HEK293 (cell line): ENCODE results near the gene THOC1.

ENCODE experiments used
- YY1 ChIP-seq: fragments of 450-650 bp; formaldehyde crosslinking; IDR thresholded peaks from 2 replicates; pipeline ENCODE4 v1.5.1; 2018; ENCODE audit warnings: missing biosample characterization, missing genetic modification characterization
- ZBTB20 ChIP-seq: fragments of 450-650 bp; formaldehyde crosslinking; IDR thresholded peaks from 2 replicates; pipeline ENCODE4 v1.5.1; 2016; ENCODE audit warnings: missing biosample characterization, missing genetic modification characterization
- ZBTB21 ChIP-seq: fragments of 450-650 bp; formaldehyde crosslinking; IDR thresholded peaks from 2 replicates; pipeline ENCODE4 v1.5.1; 2017; ENCODE audit warnings: missing biosample characterization, missing genetic modification characterization
- ZEB2 ChIP-seq: fragments of 450-650 bp; formaldehyde crosslinking; IDR thresholded peaks from 2 replicates; pipeline ENCODE4 v1.5.1; 2016; ENCODE audit warnings: missing biosample characterization, missing genetic modification characterization
- ZFP41 ChIP-seq: fragments of 450-650 bp; formaldehyde crosslinking; IDR thresholded peaks from 2 replicates; pipeline ENCODE4 v1.5.1; 2016; ENCODE audit warnings: missing biosample characterization, missing genetic modification characterization, borderline replicate concordance
- ZNF214 ChIP-seq: fragments of 450-650 bp; formaldehyde crosslinking; IDR thresholded peaks from 2 replicates; pipeline ENCODE4 v1.5.1; 2017; ENCODE audit warnings: missing biosample characterization, mild to moderate bottlenecking, missing genetic modification characterization, borderline replicate concordance
- ZNF239 ChIP-seq: fragments of 450-650 bp; formaldehyde crosslinking; IDR thresholded peaks from 2 replicates; pipeline ENCODE4 v1.5.1; 2016; ENCODE audit warnings: missing biosample characterization, missing genetic modification characterization
- ZNF324 ChIP-seq: fragments of 450-650 bp; formaldehyde crosslinking; IDR thresholded peaks from 2 replicates; pipeline ENCODE4 v1.5.1; 2016; ENCODE audit warnings: missing biosample characterization, missing genetic modification characterization
- ZNF37A ChIP-seq: fragments of 450-650 bp; IDR thresholded peaks from 2 replicates; pipeline ENCODE4 v1.5.1; 2018; ENCODE audit warnings: missing biosample characterization, missing genetic modification characterization
- ZNF544 ChIP-seq: fragments of 450-650 bp; formaldehyde crosslinking; IDR thresholded peaks from 2 replicates; pipeline ENCODE4 v1.5.0; 2017; ENCODE audit warnings: missing biosample characterization, missing genetic modification characterization
- ZNF560 ChIP-seq: fragments of 450-650 bp; formaldehyde crosslinking; IDR thresholded peaks from 2 replicates; pipeline ENCODE4 v1.5.1; 2017; ENCODE audit warnings: missing biosample characterization, missing genetic modification characterization, borderline replicate concordance
- ZNF600 ChIP-seq: fragments of 450-650 bp; formaldehyde crosslinking; IDR thresholded peaks from 2 replicates; pipeline ENCODE4 v1.5.1; 2016; ENCODE audit warnings: missing biosample characterization, missing genetic modification characterization
- ZNF670 ChIP-seq: fragments of 450-650 bp; formaldehyde crosslinking; IDR thresholded peaks from 2 replicates; pipeline ENCODE4 v1.5.1; 2016; ENCODE audit warnings: missing biosample characterization, missing genetic modification characterization, low read depth
- ZNF768 ChIP-seq: fragments of 450-650 bp; formaldehyde crosslinking; IDR thresholded peaks from 2 replicates; pipeline ENCODE4 v1.5.1; 2018; ENCODE audit warnings: missing biosample characterization, mild to moderate bottlenecking, missing genetic modification characterization
- ZNF792 ChIP-seq: fragments of 450-650 bp; formaldehyde crosslinking; IDR thresholded peaks from 2 replicates; pipeline ENCODE4 v1.5.1; 2016; ENCODE audit warnings: missing biosample characterization, missing genetic modification characterization
- ZNF837 ChIP-seq: fragments of 450-650 bp; formaldehyde crosslinking; IDR thresholded peaks from 2 replicates; pipeline ENCODE4 v1.5.1; 2016; ENCODE audit warnings: missing biosample characterization, missing genetic modification characterization
- ZSCAN30 ChIP-seq: fragments of 450-650 bp; IDR thresholded peaks from 2 replicates; pipeline ENCODE4 v1.5.1; 2018; ENCODE audit warnings: missing biosample characterization, mild to moderate bottlenecking, missing genetic modification characterization, moderate library complexity
- TF ChIP-seq, protein P1 (sequence below): fragments of 450-650 bp; formaldehyde crosslinking; IDR thresholded peaks from 2 replicates; pipeline ENCODE4 v1.5.1; 2017; ENCODE audit warnings: missing biosample characterization, missing genetic modification characterization
- TF ChIP-seq, protein P2 (sequence below): fragments of 450-650 bp; formaldehyde crosslinking; IDR thresholded peaks from 2 replicates; pipeline ENCODE4 v1.5.1; 2017; ENCODE audit warnings: missing biosample characterization, missing genetic modification characterization
- TF ChIP-seq, protein P3 (sequence below): fragments of 450-650 bp; formaldehyde crosslinking; IDR thresholded peaks from 2 replicates; pipeline ENCODE4 v1.5.1; 2016; ENCODE audit warnings: missing biosample characterization, missing genetic modification characterization
- TF ChIP-seq, protein P4 (sequence below): IDR thresholded peaks from 2 replicates; pipeline ENCODE4 v1.6.1; 2011; ENCODE audit warnings: mild to moderate bottlenecking, low read depth, low read length, borderline replicate concordance
- TF ChIP-seq, protein P5 (sequence below): fragments of 450-650 bp; formaldehyde crosslinking; IDR thresholded peaks from 2 replicates; pipeline ENCODE4 v1.5.1; 2016; ENCODE audit warnings: missing biosample characterization, missing genetic modification characterization
- TF ChIP-seq, protein P6 (sequence below): fragments of 450-650 bp; formaldehyde crosslinking; IDR thresholded peaks from 2 replicates; pipeline ENCODE4 v1.5.1; 2016; ENCODE audit warnings: missing biosample characterization, missing genetic modification characterization
- TF ChIP-seq, protein P7 (sequence below): fragments of 450-650 bp; formaldehyde crosslinking; conservative IDR thresholded peaks from 2 replicates; pipeline ENCODE4 v1.5.1; 2016; ENCODE audit warnings: low read depth, missing biosample characterization, missing genetic modification characterization

The THOC1 gene

DNA sequence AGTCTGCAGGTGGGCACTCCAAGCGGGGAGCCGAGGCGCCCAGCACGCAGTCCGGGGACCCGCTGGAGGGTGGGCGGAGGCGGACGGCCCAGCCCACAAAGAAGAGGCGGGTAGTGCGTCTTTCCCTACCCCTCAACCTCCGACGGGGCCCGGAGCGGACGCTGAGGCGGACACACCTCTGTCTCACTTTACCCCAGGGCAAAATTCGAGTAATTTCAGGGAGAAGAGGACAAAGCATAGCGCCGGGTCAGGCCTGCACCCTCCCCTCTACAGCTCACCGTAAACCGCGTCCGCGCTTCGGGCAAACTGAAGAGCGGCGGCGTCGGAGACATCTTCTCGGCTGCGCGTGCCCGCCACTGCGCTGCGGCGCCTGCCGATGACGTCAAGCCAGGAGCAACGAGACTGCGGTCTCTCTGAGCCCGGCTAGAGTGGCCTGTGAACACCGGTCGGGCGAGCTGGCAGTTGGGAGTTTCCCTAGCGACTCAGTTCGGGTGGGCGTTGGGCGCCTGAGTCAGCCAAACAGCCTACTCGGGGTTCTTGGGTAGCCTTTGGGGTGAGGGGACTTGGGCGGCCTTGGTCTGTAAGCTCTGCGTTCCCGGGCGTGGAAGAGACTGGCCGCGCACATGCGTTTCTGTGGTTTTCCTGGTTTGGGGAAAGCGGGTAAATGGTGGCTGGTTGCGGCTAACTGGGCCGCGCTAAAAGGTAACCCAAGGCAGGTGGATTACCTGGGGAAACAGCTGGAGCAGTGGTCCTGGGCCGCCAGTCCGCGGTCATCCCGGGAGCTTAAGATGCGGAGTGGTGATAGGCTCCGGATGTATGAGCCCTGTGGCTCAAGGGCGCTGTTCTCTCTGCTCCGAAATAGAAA is at the start of gene THOC1 (continued):
- TF ChIP-seq, protein P1, sequence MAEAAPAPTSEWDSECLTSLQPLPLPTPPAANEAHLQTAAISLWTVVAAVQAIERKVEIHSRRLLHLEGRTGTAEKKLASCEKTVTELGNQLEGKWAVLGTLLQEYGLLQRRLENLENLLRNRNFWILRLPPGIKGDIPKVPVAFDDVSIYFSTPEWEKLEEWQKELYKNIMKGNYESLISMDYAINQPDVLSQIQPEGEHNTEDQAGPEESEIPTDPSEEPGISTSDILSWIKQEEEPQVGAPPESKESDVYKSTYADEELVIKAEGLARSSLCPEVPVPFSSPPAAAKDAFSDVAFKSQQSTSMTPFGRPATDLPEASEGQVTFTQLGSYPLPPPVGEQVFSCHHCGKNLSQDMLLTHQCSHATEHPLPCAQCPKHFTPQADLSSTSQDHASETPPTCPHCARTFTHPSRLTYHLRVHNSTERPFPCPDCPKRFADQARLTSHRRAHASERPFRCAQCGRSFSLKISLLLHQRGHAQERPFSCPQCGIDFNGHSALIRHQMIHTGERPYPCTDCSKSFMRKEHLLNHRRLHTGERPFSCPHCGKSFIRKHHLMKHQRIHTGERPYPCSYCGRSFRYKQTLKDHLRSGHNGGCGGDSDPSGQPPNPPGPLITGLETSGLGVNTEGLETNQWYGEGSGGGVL, result peak; percentile 82
- no peak for TF ChIP-seq ZNF544 (tag by site-specific recombination)
- peak; percentile 74; the same call in 1 of the 2 replicates for TF ChIP-seq ZSCAN30 (tag by site-specific recombination)
- TF ChIP-seq ZNF239 (tag by site-specific recombination), result 0 out of 2 replicates have a peak, but pooled peaks have one; percentile 10
- TF ChIP-seq, protein P2, sequence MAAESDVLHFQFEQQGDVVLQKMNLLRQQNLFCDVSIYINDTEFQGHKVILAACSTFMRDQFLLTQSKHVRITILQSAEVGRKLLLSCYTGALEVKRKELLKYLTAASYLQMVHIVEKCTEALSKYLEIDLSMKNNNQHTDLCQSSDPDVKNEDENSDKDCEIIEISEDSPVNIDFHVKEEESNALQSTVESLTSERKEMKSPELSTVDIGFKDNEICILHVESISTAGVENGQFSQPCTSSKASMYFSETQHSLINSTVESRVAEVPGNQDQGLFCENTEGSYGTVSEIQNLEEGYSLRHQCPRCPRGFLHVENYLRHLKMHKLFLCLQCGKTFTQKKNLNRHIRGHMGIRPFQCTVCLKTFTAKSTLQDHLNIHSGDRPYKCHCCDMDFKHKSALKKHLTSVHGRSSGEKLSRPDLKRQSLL (tag by site-specific recombination), result peak; percentile 73; the same call in 1 of the 2 replicates
- TF ChIP-seq ZNF214, result no peak
- no peak for TF ChIP-seq ZNF670 (tag by site-specific recombination)
- TF ChIP-seq, protein P3, sequence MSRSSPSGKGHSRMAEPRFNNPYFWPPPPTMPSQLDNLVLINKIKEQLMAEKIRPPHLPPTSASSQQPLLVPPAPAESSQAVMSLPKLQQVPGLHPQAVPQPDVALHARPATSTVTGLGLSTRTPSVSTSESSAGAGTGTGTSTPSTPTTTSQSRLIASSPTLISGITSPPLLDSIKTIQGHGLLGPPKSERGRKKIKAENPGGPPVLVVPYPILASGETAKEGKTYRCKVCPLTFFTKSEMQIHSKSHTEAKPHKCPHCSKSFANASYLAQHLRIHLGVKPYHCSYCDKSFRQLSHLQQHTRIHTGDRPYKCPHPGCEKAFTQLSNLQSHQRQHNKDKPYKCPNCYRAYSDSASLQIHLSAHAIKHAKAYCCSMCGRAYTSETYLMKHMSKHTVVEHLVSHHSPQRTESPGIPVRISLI (tag by site-specific recombination), result no peak
- TF ChIP-seq, protein P4, sequence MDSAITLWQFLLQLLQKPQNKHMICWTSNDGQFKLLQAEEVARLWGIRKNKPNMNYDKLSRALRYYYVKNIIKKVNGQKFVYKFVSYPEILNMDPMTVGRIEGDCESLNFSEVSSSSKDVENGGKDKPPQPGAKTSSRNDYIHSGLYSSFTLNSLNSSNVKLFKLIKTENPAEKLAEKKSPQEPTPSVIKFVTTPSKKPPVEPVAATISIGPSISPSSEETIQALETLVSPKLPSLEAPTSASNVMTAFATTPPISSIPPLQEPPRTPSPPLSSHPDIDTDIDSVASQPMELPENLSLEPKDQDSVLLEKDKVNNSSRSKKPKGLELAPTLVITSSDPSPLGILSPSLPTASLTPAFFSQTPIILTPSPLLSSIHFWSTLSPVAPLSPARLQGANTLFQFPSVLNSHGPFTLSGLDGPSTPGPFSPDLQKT, result no peak
- TF ChIP-seq ZBTB20 (tag by site-specific recombination), result peak; percentile 73
- peak; percentile 82 for TF ChIP-seq ZBTB21 (tag by site-specific recombination)
- peak; percentile 85 for TF ChIP-seq YY1
- TF ChIP-seq ZNF37A (tag by site-specific recombination), result no peak
- peak; percentile 79 for TF ChIP-seq ZEB2
- TF ChIP-seq ZNF560, result no peak
- no peak for TF ChIP-seq ZNF837
- TF ChIP-seq, protein P5, sequence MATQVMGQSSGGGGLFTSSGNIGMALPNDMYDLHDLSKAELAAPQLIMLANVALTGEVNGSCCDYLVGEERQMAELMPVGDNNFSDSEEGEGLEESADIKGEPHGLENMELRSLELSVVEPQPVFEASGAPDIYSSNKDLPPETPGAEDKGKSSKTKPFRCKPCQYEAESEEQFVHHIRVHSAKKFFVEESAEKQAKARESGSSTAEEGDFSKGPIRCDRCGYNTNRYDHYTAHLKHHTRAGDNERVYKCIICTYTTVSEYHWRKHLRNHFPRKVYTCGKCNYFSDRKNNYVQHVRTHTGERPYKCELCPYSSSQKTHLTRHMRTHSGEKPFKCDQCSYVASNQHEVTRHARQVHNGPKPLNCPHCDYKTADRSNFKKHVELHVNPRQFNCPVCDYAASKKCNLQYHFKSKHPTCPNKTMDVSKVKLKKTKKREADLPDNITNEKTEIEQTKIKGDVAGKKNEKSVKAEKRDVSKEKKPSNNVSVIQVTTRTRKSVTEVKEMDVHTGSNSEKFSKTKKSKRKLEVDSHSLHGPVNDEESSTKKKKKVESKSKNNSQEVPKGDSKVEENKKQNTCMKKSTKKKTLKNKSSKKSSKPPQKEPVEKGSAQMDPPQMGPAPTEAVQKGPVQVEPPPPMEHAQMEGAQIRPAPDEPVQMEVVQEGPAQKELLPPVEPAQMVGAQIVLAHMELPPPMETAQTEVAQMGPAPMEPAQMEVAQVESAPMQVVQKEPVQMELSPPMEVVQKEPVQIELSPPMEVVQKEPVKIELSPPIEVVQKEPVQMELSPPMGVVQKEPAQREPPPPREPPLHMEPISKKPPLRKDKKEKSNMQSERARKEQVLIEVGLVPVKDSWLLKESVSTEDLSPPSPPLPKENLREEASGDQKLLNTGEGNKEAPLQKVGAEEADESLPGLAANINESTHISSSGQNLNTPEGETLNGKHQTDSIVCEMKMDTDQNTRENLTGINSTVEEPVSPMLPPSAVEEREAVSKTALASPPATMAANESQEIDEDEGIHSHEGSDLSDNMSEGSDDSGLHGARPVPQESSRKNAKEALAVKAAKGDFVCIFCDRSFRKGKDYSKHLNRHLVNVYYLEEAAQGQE (tag by site-specific recombination), result no peak
- no peak for TF ChIP-seq ZNF768
- TF ChIP-seq, protein P6, sequence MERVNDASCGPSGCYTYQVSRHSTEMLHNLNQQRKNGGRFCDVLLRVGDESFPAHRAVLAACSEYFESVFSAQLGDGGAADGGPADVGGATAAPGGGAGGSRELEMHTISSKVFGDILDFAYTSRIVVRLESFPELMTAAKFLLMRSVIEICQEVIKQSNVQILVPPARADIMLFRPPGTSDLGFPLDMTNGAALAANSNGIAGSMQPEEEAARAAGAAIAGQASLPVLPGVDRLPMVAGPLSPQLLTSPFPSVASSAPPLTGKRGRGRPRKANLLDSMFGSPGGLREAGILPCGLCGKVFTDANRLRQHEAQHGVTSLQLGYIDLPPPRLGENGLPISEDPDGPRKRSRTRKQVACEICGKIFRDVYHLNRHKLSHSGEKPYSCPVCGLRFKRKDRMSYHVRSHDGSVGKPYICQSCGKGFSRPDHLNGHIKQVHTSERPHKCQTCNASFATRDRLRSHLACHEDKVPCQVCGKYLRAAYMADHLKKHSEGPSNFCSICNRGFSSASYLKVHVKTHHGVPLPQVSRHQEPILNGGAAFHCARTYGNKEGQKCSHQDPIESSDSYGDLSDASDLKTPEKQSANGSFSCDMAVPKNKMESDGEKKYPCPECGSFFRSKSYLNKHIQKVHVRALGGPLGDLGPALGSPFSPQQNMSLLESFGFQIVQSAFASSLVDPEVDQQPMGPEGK (tag by site-specific recombination), result peak; percentile 58
- TF ChIP-seq, protein P7, sequence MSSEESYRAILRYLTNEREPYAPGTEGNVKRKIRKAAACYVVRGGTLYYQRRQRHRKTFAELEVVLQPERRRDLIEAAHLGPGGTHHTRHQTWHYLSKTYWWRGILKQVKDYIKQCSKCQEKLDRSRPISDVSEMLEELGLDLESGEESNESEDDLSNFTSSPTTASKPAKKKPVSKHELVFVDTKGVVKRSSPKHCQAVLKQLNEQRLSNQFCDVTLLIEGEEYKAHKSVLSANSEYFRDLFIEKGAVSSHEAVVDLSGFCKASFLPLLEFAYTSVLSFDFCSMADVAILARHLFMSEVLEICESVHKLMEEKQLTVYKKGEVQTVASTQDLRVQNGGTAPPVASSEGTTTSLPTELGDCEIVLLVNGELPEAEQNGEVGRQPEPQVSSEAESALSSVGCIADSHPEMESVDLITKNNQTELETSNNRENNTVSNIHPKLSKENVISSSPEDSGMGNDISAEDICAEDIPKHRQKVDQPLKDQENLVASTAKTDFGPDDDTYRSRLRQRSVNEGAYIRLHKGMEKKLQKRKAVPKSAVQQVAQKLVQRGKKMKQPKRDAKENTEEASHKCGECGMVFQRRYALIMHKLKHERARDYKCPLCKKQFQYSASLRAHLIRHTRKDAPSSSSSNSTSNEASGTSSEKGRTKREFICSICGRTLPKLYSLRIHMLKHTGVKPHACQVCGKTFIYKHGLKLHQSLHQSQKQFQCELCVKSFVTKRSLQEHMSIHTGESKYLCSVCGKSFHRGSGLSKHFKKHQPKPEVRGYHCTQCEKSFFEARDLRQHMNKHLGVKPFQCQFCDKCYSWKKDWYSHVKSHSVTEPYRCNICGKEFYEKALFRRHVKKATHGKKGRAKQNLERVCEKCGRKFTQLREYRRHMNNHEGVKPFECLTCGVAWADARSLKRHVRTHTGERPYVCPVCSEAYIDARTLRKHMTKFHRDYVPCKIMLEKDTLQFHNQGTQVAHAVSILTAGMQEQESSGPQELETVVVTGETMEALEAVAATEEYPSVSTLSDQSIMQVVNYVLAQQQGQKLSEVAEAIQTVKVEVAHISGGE, result peak; percentile 52
- no peak for TF ChIP-seq ZFP41
- TF ChIP-seq ZNF600, result no peak
- TF ChIP-seq ZNF792 (tag by site-specific recombination), result peak; percentile 77; the same call in 1 of the 2 replicates
- TF ChIP-seq ZNF324 (tag by site-specific recombination), result peak; percentile 75; the same call in 1 of the 2 replicates
